ENCODE data around the gene ABI1.

DNA sequence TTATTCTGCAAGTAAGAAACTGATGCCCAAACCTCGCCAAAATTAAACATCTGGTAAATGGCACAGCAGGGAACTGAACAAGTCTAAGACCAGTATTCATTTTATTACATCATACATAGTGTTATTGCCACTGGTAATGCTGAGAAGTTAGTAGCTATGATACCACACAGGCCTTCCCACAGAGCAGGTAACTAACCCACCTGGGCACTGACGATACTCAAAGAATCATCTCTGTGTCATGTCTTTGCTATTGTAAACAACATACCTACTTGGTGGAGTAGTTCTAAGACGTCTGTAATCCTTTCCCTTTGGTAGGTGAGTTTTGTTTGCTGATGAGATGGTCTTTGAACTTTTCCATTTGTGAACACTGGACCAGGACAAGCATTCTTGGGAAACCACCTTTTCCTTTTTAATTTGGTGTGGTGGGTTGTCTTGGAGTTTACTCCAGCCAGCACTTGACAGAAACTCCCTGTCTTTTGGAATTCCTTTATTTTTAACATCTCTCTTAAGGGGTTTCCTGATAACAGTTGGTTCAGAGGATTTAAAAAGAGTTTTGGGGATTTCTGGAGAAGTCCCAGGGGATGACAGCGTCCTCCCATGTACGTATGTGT, 122.4 kb downstream of the ABI1 start:
- TF ChIP-seq, protein P1, sequence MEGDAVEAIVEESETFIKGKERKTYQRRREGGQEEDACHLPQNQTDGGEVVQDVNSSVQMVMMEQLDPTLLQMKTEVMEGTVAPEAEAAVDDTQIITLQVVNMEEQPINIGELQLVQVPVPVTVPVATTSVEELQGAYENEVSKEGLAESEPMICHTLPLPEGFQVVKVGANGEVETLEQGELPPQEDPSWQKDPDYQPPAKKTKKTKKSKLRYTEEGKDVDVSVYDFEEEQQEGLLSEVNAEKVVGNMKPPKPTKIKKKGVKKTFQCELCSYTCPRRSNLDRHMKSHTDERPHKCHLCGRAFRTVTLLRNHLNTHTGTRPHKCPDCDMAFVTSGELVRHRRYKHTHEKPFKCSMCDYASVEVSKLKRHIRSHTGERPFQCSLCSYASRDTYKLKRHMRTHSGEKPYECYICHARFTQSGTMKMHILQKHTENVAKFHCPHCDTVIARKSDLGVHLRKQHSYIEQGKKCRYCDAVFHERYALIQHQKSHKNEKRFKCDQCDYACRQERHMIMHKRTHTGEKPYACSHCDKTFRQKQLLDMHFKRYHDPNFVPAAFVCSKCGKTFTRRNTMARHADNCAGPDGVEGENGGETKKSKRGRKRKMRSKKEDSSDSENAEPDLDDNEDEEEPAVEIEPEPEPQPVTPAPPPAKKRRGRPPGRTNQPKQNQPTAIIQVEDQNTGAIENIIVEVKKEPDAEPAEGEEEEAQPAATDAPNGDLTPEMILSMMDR (IDR thresholded peaks at IDR 0.05; ENCODE audit: low read length): no peak
- TF ChIP-seq EZH2 (IDR thresholded peaks at IDR 0.05; ENCODE audit: borderline replicate concordance, low read length): no peak
